ENCODE measurements around the gene ARHGEF3.

Gene ARHGEF3

GRCh38 chr3:56818156-56818985 lies 16.6 kb upstream of the ARHGEF3 start:
- ChIA-PET CTCF (no interaction called here), POLR2A (interaction anchor here (1.8 kb wide), 1 partner anchor 14 kb away, joined by 5 read pairs; no protein-coding TSS in a partner anchor)
- TF ChIP-seq ARNT (IDR thresholded peaks at IDR 0.05) (no peak), SP1 (IDR thresholded peaks at IDR 0.05) (no peak), ZNF384 (IDR thresholded peaks at IDR 0.05) (no peak), PKNOX1 (IDR thresholded peaks at IDR 0.05) (no peak)
- no peak for DNase-seq (ENCODE audit: extremely low spot score)

- ChIA-PET CTCF (no interaction called here), POLR2A (interaction anchor here (1.8 kb wide), 1 partner anchor 13 kb away, joined by 5 read pairs; no protein-coding TSS in a partner anchor)
- TF ChIP-seq SUZ12 (IDR thresholded peaks at IDR 0.05), result no peak
- TF ChIP-seq BHLHE40 (IDR thresholded peaks at IDR 0.05; ENCODE audit: borderline replicate concordance), result no peak
- no peak for TF ChIP-seq HDGF (IDR thresholded peaks at IDR 0.05; ENCODE audit: borderline replicate concordance)
Observed at GRCh38 chr3:56817646-56818045, 15.9 kb upstream of the ARHGEF3 start.

GRCh38 chr3:56816061-56816460 lies 14.3 kb upstream of the ARHGEF3 start:
- no peak for TF ChIP-seq LEF1 (IDR thresholded peaks at IDR 0.05; ENCODE audit: borderline replicate concordance)
- no peak for TF ChIP-seq L3MBTL2 (conservative IDR thresholded peaks at IDR 0.05)
- no peak for TF ChIP-seq HDGF (IDR thresholded peaks at IDR 0.05; ENCODE audit: borderline replicate concordance)
- TF ChIP-seq NFRKB (IDR thresholded peaks at IDR 0.05), result no peak
- no peak for TF ChIP-seq ARNT (IDR thresholded peaks at IDR 0.05)
- no peak for TF ChIP-seq SP1 (IDR thresholded peaks at IDR 0.05)
- TF ChIP-seq FOXK2 (IDR thresholded peaks at IDR 0.05), result no peak
- no peak for TF ChIP-seq FOXM1 (IDR thresholded peaks at IDR 0.05; ENCODE audit: borderline replicate concordance)
- no peak for TF ChIP-seq PKNOX1 (IDR thresholded peaks at IDR 0.05)
- no peak for TF ChIP-seq BHLHE40 (IDR thresholded peaks at IDR 0.05; ENCODE audit: borderline replicate concordance)
- TF ChIP-seq ZNF384 (IDR thresholded peaks at IDR 0.05), result no peak
- TF ChIP-seq CTBP1 (IDR thresholded peaks at IDR 0.05; ENCODE audit: borderline replicate concordance), result no peak
- no peak for TF ChIP-seq SUZ12 (IDR thresholded peaks at IDR 0.05)
- TF ChIP-seq TARDBP (IDR thresholded peaks at IDR 0.05), result no peak
- TF ChIP-seq FOXA1 (IDR thresholded peaks at IDR 0.05), result no peak
- TF ChIP-seq ELF4 (IDR thresholded peaks at IDR 0.05), result no peak
- no peak for DNase-seq (ENCODE audit: extremely low spot score)
- CTCF ChIA-PET, result no interaction called here
- POLR2A ChIA-PET, result no interaction called here

More at GRCh38 chr3:56817646-56818045, 15.9 kb upstream of the ARHGEF3 start:
- DNase-seq (ENCODE audit: extremely low spot score), result no peak

GRCh38 chr3:56815589-56815988 lies 13.8 kb upstream of the ARHGEF3 start:
- TF ChIP-seq HDGF (IDR thresholded peaks at IDR 0.05; ENCODE audit: borderline replicate concordance) (no peak), SUZ12 (IDR thresholded peaks at IDR 0.05) (no peak), FOXM1 (IDR thresholded peaks at IDR 0.05; ENCODE audit: borderline replicate concordance) (no peak), CTBP1 (IDR thresholded peaks at IDR 0.05; ENCODE audit: borderline replicate concordance) (no peak), BHLHE40 (IDR thresholded peaks at IDR 0.05; ENCODE audit: borderline replicate concordance) (no peak)
- no peak for DNase-seq (ENCODE audit: extremely low spot score)
- ChIA-PET POLR2A (no interaction called here), CTCF (interaction anchor here (0.6 to 0.7 kb wide), 2 partner anchors 12 to 18 kb away, joined by 4 to 5 read pairs; no protein-coding TSS in a partner anchor)

- POLR2A ChIA-PET, result interaction anchor here (1.0 kb wide), 1 partner anchor 12 kb away, joined by 3 read pairs; the partner anchor contains the start of gene ARHGEF3
- no peak for DNase-seq (ENCODE audit: extremely low spot score)
- CTCF ChIA-PET, result interaction anchor here (1.2 kb wide), 1 partner anchor 9 kb away, joined by 4 read pairs; no protein-coding TSS in a partner anchor
- TF ChIP-seq LEF1 (IDR thresholded peaks at IDR 0.05; ENCODE audit: borderline replicate concordance), result no peak
Observed at GRCh38 chr3:56813653-56813960, 11.9 kb upstream of the ARHGEF3 start.

- CTCF ChIA-PET, result interaction anchor here (1.0 to 1.2 kb wide), 2 partner anchors 8 to 10 kb away, joined by 4 read pairs; no protein-coding TSS in a partner anchor
- POLR2A ChIA-PET, result interaction anchor here (1.0 kb wide), 1 partner anchor 11 kb away, joined by 3 read pairs; the partner anchor contains the start of gene ARHGEF3
- TF ChIP-seq FOXA1 (IDR thresholded peaks at IDR 0.05), result no peak
- no peak for TF ChIP-seq FOXK2 (IDR thresholded peaks at IDR 0.05)
- TF ChIP-seq PKNOX1 (IDR thresholded peaks at IDR 0.05), result no peak; the same call in 1 of the 2 replicates
- no peak for TF ChIP-seq CTBP1 (IDR thresholded peaks at IDR 0.05; ENCODE audit: borderline replicate concordance)
- TF ChIP-seq ZNF384 (IDR thresholded peaks at IDR 0.05), result no peak
- no peak for TF ChIP-seq TARDBP (IDR thresholded peaks at IDR 0.05)
- TF ChIP-seq NFRKB (IDR thresholded peaks at IDR 0.05), result no peak
- no peak for TF ChIP-seq LEF1 (IDR thresholded peaks at IDR 0.05; ENCODE audit: borderline replicate concordance)
- no peak for TF ChIP-seq ARNT (IDR thresholded peaks at IDR 0.05)
- no peak for TF ChIP-seq SUZ12 (IDR thresholded peaks at IDR 0.05)
- no peak for TF ChIP-seq SP1 (IDR thresholded peaks at IDR 0.05)
- DNase-seq (ENCODE audit: extremely low spot score), result no peak
Observed at GRCh38 chr3:56812754-56813652, 11.3 kb upstream of the ARHGEF3 start.
